ENCODE measurements around the gene XPO4.

GRCh38 chr13:20840568-20840967, 62.0 kb downstream of the XPO4 start:
- TF ChIP-seq POLR2AphosphoS5 (IDR thresholded peaks at IDR 0.05; ENCODE audit: low read depth, low read length) (no peak), FOXP2 (optimal IDR thresholded peaks at IDR 0.05; ENCODE audit: borderline replicate concordance, extremely low read depth, extremely low read length, insufficient read depth) (no peak), SIN3A (IDR thresholded peaks at IDR 0.05; ENCODE audit: borderline replicate concordance, insufficient read depth, low read length) (no peak), TAF1 (IDR thresholded peaks at IDR 0.05; ENCODE audit: borderline replicate concordance, insufficient read depth, low read length) (no peak)
